Parathyroid adenoma (tissue), 2 donors: ENCODE measurements around the gene TRIM40.
"Not testable (repeated sequence)": the region's sequence is repeated elsewhere in the genome, so short reads cannot be mapped to it uniquely, and the experiment has no call there.

ENCODE experiments used
- H2AFZ ChIP-seq: fragments of 300-600 bp; sonication (generic); one replicate; pipeline ENCODE4 v1.7.0; 2017; ENCODE audit warnings: antibody characterized with exemption, mild to moderate bottlenecking
- H3K27ac ChIP-seq: fragments of 300-600 bp; sonication (generic); one replicate; pipeline ENCODE4 v1.7.0; 2017
- H3K27me3 ChIP-seq: fragments of 300-600 bp; sonication (generic); one replicate; pipeline ENCODE4 v1.7.0; 2017; ENCODE audit warnings: low read length; ENCODE audit not compliant: control insufficient read depth, insufficient read depth
- H3K36me3 ChIP-seq: fragments of 300-600 bp; sonication (generic); one replicate; pipeline ENCODE4 v1.7.0; 2017; ENCODE audit warnings: low read length; ENCODE audit not compliant: control insufficient read depth, insufficient read depth
- H3K4me1 ChIP-seq: fragments of 300-600 bp; sonication (generic); one replicate; pipeline ENCODE4 v1.7.0; 2017; ENCODE audit warnings: control low read depth
- H3K4me2 ChIP-seq: fragments of 300-600 bp; sonication (generic); one replicate; pipeline ENCODE4 v1.7.0; 2017; ENCODE audit warnings: low read length
- H3K4me3 ChIP-seq: fragments of 300-600 bp; sonication (generic); one replicate; pipeline ENCODE4 v1.7.0; 2017; ENCODE audit warnings: low read depth, low read length
- H3K79me2 ChIP-seq: fragments of 300-600 bp; sonication (generic); one replicate; pipeline ENCODE4 v1.7.0; 2017; ENCODE audit warnings: control low read depth
- H3K9ac ChIP-seq: fragments of 300-600 bp; sonication (generic); one replicate; pipeline ENCODE4 v1.7.0; 2017; ENCODE audit warnings: mild to moderate bottlenecking
- H3K9me3 ChIP-seq: fragments of 300-600 bp; sonication (generic); one replicate; pipeline ENCODE4 v1.7.0; 2017; ENCODE audit warnings: low read length; ENCODE audit not compliant: control insufficient read depth
- CTCF ChIP-seq: fragments of 300-600 bp; sonication (generic); IDR thresholded peaks from one replicate; pipeline ENCODE4 v1.7.0; 2017; ENCODE audit warnings: antibody characterized with exemption, mild to moderate bottlenecking
- donor health status: primary hyperparathyroidism.

TRIM40 gene

DNA sequence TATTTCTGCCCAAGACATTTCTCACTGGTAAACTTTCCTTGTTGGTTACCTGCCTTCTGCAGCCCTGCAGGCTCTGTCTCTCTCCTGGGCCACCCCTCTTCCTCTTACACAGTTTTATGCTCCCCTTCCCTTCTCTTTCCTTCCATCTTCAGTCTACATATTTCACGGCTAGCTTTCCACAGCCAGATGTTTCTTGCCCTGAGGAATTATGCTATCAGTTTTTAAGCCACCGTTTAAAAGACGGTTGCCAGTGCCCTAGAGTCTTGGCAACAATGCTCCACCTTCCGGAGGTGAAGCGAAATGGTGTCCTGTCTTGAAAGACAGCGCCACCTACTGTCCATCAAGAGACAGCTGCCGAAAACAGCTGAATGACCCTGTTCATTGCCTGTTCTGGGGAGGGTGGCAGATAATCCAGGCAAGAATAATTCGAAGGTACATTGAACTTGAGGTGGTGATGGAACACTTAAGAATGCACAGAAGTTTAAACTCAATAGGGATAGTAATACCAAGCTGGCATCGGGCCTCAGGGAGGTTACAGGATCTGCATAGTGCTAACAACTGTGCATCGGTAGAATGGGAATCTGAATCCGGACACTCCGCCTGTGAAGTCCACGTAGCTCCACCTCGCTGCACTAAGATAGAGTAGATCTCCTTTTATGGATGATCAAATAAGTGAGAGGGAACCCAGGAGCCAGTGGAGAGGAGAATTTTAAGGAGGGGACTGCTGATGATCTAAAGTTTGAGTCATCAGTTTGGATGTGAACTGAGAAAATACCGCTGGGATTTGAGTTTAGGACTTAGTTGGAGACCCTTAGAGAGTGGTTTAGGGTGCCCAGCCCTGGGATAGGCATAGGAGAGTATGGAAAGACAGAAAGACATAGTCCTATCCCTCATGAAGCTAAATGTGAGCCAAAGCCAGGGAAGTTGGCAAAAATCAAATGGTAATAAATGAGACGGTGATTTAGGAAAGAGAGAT, 4.8 kb upstream of the TRIM40 start:
- Histone ChIP-seq H3K4me3 (peak overlapping the region; percentile 24), H3K9ac (no peak overlapping the region)

DNA sequence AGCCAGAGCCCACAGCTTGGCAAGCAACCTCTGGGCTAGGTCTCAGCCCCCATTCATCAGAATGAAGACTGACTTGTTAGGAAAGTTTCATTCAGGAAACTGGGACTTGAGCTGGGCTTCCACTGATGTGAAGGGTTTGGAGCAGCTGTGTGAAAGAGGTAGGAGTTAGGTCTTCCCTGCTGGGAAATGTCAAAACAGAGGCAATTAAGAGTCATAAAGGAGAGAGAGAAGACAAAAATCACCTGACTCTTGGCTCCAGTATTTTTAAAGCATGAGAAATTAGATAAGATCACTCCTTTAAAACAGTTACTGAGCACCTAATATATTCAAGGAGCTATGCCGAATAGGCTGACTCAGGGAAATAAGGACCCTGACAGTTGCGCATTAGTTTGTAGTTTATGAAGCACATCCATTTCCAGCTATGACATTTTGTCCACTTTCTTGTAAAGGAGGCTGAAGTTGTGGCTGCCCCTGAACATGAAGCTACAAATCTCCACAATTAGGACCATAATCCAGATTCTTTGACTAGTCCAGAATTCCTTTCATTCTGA, 3.9 kb upstream of the TRIM40 start:
- no peak overlapping the region for H3K4me2 ChIP-seq
- H3K4me1 ChIP-seq: no peaks in the 10 kb centered on the region
- H3K9me3 ChIP-seq: no peaks in the 10 kb centered on the region
- H3K27me3 ChIP-seq: no peaks in the 10 kb centered on the region
- no peak overlapping the region for H2AFZ ChIP-seq
- H3K79me2 ChIP-seq: no peaks in the 10 kb centered on the region
- H3K9ac ChIP-seq: no peak overlapping the region
- H3K27ac ChIP-seq: no peak overlapping the region
- H3K36me3 ChIP-seq: no peaks in the 10 kb centered on the region
- H3K4me3 ChIP-seq: no peak overlapping the region
- TF ChIP-seq CTCF: no peak

More for the DNA sequence above, 4.8 kb upstream of the TRIM40 start:
- no peaks in the 10 kb centered on the region for H3K4me1 ChIP-seq
- H3K9me3 ChIP-seq: no peaks in the 10 kb centered on the region
- H3K27me3 ChIP-seq: no peaks in the 10 kb centered on the region
- peak; percentile 97 for TF ChIP-seq CTCF
- H3K27ac ChIP-seq: no peak overlapping the region
- H3K4me2 ChIP-seq: peak overlapping the region; percentile 39
- H2AFZ ChIP-seq: peak overlapping the region; percentile 19
- H3K36me3 ChIP-seq: no peaks in the 10 kb centered on the region
- no peaks in the 10 kb centered on the region for H3K79me2 ChIP-seq

DNA sequence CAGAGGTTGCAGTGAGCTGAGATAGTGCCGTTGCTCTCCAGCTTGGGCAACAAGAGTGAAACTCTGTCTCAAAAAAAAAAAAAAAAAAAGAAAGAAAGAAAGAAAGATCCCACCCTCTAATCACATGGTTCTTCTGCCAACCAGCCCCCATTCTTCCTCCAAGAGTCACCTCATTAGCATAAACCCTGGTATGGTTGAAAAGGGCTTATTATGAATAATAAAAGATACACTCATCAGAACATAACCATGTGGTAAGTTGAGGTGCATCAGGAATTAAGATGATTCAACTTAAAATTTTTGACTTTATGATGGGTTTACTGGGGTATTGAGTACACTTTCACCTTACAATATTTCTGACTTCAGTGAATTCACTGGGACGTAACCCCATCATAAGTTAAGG, 793 bp upstream of the TRIM40 start:
- no peak overlapping the region for H3K27ac ChIP-seq
- H3K4me2 ChIP-seq: no peak overlapping the region
- TF ChIP-seq CTCF: no peak
- no peaks in the 10 kb centered on the region for H3K79me2 ChIP-seq
- no peak overlapping the region for H3K4me3 ChIP-seq
- no peaks in the 10 kb centered on the region for H3K9me3 ChIP-seq
- H2AFZ ChIP-seq: no peak overlapping the region
- H3K27me3 ChIP-seq: no peaks in the 10 kb centered on the region
- H3K4me1 ChIP-seq: no peaks in the 10 kb centered on the region
- no peak overlapping the region for H3K9ac ChIP-seq
- no peaks in the 10 kb centered on the region for H3K36me3 ChIP-seq

DNA sequence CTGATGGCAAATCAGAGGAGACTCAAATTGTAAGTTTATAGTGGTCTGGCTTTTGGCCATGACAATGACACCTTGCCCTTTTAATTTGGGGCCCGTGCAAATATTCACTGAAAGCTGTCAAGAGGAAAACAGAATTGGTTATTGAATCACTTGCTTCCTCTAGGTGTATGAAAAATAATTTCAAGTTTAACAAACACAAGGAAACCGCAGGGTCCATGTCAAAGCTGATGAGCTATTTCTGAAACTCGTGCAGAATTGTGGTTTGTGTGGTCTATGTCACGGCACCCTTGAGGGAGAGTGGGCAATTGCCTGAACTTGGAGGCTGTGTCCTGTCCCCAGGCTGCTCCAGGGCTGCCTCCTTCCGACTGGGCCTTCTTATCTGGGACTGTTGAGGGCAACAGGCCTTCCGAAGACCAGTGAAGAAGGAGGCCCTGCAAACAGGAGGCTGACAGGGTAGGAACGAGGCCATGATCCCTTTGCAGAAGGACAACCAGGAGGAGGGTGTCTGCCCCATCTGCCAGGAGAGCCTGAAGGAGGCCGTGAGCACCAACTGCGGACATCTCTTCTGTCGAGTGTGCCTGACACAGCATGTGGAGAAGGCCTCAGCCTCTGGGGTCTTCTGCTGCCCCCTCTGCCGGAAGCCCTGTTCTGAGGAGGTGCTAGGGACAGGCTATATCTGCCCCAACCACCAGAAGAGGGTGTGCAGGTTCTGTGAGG, 788 bp downstream of the TRIM40 start:
- H3K4me3 ChIP-seq: no peak overlapping the region
- H3K4me2 ChIP-seq: no peak overlapping the region
- H2AFZ ChIP-seq: no peak overlapping the region
- H3K27ac ChIP-seq: no peak overlapping the region
- no peaks in the 10 kb centered on the region for H3K27me3 ChIP-seq
- TF ChIP-seq CTCF: no peak
- H3K9me3 ChIP-seq: no peaks in the 10 kb centered on the region
- no peak overlapping the region for H3K9ac ChIP-seq
- H3K36me3 ChIP-seq: no peaks in the 10 kb centered on the region
- H3K79me2 ChIP-seq: no peaks in the 10 kb centered on the region
- no peaks in the 10 kb centered on the region for H3K4me1 ChIP-seq

DNA sequence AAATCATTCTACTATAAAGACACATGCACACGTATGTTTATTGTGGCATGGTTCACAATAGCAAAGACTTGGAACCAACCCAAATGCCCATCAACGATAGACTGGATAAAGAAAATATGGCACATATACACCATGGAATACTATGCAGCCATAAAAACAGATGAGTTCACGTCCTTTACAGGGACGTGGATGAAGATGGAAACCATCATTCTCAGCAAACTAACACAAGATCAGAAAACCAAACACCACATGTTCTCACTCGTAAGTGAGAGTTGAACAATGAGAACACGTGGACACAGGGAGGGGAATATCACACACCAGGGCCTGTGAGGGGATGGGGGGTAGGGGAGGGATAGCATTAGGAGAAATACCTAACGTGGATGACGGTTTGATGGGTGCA, 4.3 kb downstream of the TRIM40 start:
- not testable (repeated sequence) for H3K4me1 ChIP-seq, H3K79me2 ChIP-seq, H3K27me3 ChIP-seq, H3K4me2 ChIP-seq, H3K4me3 ChIP-seq, H2AFZ ChIP-seq, H3K27ac ChIP-seq, H3K36me3 ChIP-seq, H3K9ac ChIP-seq, H3K9me3 ChIP-seq
